Measurements from ENCODE around the gene DDR1.

GRCh38 chr6:30864325-30864724, 20.0 kb upstream of the DDR1 start:
- TF ChIP-seq CTCF (IDR thresholded peaks at IDR 0.05) (no peak), POLR2A (IDR thresholded peaks at IDR 0.05) (no peak)

All from uterus (tissue), 2 donors.